Fibroblast of peridontal ligament (primary cell): ENCODE results near the gene GPR31.

ENCODE experiments used
- DNase-seq: peaks from one replicate; pipeline ENCODE4 v3.0.0-alpha.2; 2010; ENCODE audit errors: extremely low read depth

GPR31 gene

DNA sequence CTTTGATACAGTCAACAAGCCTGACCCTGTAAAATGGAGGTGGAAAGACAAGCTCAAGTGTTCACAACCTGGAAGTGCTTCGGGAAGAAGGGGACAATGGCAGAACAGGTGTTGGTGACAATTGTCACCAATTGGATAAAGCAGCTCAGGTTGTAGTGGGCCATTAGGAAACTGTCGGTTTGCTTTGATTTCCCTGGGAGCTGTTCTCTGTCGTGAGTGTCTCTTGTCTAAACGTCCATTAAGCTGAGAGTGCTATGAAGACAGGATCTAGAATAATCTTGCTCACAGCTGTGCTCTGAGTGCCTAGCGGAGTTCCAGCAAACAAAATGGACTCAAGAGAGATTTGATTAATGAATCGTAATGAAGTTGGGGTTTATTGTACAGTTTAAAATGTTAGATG lies 19.9 kb downstream of the GPR31 start:
- no peak for DNase-seq

DNA sequence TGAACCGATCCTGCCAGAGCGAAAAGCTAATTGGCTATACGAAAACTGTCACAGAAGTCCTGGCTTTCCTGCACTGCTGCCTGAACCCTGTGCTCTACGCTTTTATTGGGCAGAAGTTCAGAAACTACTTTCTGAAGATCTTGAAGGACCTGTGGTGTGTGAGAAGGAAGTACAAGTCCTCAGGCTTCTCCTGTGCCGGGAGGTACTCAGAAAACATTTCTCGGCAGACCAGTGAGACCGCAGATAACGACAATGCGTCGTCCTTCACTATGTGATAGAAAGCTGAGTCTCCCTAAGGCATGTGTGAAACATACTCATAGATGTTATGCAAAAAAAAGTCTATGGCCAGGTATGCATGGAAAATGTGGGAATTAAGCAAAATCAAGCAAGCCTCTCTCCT lies 20.7 kb downstream of the GPR31 start:
- DNase-seq = no peak

DNA sequence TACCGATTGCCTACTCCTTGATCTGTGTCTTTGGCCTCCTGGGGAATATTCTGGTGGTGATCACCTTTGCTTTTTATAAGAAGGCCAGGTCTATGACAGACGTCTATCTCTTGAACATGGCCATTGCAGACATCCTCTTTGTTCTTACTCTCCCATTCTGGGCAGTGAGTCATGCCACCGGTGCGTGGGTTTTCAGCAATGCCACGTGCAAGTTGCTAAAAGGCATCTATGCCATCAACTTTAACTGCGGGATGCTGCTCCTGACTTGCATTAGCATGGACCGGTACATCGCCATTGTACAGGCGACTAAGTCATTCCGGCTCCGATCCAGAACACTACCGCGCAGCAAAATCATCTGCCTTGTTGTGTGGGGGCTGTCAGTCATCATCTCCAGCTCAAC lies 21.4 kb downstream of the GPR31 start:
- no peak for DNase-seq

DNA sequence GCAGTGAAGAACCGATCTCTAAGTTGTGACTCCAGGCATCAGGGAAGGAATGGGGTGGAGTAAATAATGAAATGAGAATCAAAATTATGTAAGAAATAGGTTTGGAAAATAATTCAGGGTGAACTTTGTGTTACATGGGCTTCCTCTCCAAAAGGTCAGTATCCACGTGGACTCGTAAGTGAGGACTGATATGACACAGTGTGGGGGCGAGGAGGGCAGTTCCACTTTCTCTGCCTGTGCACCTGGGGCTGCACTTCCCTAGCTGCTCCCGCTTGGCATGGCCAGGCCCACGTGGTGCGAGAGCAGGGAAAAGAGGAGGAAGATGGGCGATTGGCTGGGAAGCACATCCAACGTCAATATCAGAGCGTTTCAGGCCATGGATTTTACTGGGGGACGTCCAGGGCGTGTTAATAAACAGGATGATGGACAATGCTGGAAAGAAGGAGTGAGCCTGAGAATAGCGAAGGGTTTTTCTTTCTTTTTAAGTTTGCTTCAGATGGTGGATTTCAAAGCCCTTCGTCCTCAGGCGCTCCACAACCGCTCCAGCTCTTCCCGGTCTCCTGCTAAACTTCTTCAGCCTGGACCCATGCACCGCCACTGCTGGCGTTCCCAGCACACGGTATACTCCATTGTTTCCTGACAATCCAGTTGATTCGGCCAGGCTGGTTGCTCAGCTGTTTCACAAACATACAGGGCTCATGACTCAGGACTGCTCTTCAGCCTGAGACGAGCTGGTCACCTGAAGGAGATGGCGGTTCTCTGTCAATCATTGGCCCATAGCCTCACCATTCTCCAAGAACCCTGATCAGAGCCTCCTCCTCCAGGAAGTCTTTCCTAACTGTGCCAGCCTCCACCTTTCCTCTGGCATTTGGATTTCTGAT lies 23.1 kb downstream of the GPR31 start:
- no peak for DNase-seq

DNA sequence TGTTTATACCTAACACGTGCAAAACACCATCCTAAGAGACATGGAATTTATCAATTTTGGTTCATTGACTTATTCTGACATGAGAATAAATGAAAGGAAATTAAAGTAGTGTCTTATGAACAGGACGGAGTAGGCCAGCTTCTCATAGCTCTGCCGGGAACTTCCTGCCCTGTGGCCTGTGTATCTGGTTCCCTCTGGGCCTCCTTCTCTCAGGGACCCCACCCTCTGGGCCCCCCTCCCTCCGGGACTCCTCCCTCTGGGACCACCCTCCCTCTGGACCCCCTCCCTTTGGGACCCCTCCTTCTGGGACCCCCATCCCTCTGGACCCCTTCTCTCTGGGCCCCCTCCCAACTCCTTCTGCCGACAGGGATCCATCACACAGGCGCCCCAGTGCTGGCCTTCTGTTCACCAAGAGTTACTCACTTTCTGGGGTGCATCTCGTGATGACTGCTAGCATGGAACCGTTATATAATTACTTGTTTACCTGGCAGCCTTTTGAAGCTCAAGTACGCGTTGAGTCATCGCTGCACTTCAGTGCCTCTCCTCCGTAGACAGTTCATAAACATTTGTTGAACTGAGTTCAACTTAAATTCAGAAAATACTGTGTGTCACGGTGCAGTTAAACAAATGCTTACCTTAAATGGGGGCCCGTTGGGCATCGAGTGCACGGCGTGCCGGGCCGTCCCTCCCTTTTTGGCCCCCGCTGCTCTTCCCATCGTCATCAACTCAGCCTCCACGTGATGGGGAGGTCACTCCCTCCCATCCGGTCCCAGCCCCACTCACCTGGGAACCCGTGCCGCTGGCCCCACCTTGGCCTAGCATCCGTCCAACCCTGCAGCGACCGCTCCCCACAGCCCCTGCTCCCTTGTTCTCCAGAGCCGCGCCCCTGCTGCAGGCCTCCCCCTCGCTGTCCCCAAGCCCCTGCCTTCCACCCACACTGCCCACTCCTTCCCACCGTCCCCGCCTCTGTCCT lies 26.8 kb downstream of the GPR31 start:
- DNase-seq = no peak

DNA sequence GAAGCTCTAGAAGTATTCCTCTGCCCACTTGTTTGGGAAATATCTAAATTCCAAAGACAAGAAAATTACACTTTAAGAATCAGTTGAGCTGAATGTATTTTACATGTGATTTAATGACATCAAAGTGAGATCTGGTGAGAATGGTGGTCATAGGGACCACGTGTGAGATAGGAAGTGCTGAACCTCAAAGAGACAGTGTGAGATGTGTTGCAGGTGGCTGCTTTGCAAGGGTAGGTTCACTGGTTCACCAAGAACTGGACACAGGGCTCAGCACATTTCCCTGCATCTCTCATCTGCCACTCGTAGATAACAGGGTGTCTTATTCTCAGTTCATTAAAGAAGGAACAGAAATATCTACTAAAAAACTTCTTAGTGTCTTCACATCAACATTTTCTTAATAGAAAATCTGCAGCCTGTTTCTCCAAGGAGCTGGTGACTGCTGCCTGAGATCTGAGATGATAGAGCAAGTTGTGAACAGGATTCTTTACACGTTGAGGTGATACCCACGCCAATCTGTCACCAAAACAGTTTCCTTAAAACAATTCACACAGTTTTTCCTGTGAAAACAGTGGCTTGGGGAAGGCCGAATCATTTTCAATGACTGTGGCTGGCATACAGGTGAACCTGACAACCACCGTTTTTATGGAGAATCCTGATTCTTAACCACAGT lies 27.6 kb downstream of the GPR31 start:
- DNase-seq = no peak

DNA sequence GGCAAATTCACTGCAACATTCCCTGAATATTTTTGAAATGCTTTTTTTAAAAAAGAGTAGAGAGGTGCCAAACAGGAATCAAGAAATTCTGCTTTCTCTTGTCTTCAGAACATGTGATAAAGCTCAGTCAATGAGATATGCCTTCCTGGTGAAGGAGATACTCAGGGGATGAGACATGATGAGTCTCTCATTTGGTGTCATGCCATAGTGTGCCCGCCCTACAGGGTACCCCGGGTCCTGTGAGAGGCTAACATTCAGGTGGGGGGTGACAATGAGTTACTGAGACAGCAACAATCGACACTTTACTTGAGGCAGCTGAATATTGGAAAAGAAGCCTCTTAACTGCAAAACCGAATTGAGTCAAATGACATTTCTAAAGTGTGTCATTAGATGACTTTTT lies 28.2 kb downstream of the GPR31 start:
- no peak for DNase-seq

DNA sequence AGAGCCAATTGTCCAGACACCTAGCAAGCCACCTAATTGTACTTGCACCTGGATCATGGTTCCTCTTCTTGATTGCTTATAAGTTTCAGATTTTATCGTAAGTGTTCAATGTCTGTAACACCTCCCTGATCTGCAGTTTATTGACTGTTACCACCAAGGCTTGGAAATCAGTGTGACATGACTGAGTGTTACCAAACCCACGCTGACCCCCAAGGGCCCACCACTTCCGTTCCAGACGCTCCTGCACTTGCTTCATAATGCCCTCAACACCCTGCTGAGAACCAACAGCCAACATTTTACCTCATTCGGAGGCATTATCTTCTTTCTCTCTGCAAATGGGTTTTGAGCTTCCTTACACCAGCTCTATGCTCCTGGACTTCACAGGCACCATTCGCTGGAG lies 28.6 kb downstream of the GPR31 start:
- no peak for DNase-seq

DNA sequence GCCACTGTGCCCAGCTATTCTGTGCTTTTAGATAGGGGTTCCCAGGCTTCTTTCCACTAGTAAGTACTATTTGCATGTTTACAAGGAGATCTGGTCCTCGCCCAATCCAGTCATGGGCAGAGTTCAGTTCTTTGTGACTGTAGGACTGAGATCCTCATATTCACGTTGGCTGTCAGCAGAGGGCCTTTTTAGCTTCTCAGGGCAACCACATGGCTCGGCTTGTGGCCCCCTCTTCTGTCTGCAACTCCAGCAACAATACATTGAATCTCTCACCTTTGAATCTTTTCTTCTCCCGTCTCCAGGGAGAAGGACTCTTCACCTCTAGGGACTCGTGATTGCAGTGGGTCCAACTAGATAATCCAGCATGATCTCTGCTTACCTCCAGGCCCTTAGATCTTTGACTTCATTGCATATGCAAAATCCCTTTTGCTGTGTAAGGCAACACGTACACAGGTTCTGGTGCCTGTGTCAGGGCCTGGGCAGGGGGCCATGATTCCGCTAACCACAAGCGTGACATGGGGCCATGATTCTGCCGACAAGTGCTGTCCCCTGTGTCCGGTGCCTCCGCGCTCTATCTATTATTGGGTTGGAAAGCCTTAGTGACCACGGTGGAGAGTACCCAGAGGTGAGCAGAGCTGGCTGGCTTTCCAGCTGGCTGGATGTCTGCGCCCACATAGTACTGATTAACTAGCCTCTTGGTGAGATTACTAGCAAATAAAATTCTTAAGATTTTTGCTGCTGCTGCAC lies 29.8 kb downstream of the GPR31 start:
- no peak for DNase-seq

DNA sequence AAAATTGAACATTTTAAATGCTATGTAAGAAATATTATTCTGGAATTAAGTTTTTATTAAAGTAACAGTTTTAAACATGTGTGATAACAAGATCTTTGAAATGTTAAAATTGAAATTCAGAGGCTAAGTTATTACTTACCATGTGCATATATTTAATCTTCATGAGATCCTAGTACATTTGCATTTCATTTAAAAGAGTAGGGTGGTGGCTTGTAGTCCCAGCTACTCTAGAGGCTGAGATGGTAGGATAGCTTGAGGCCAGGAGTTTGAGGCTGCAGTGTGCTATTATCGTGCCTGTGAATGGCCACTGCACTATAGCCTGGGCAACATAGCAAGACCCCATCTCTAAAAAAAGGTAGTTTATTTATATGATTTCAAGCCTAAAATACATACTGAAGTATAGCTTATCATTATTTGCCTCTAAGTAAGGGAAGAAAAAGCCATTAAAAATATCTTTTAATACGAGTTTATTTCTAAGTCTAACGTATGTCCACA lies 31.9 kb downstream of the GPR31 start:
- no peak for DNase-seq

DNA sequence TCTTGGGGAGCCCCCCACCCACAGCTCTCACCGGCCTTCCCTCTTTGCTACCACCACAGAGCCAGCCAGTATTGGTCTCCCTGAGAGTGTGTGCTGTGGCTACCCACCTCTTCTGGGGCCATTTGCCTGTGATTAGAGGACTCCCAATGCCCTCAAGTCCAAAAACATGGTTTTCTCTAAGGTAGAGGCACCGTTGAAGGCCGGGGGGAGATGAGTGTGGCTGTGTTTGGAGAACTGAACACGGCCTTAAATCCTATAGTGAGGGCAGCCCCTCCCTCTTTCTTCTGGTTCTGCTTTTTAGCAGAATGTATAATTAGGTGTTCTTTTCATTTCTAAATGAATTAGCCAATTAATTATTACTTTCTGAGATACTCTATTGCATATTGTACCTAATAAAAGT lies 32.4 kb downstream of the GPR31 start:
- DNase-seq = no peak

DNA sequence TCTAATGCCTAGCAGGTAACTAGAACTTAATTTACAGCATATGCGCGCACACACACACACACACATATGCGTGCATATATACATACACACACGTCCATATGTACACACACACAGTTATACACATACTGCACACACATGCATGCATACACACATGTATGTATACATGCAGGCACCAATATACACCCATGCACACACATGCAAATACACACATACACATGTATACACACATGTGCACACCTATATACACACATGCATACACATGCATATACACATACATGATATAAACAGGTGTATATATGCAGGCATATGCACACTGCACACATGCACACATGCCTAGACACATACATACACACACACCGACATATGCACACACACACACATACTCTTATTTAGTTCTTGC lies 33.0 kb downstream of the GPR31 start:
- DNase-seq = no peak

DNA sequence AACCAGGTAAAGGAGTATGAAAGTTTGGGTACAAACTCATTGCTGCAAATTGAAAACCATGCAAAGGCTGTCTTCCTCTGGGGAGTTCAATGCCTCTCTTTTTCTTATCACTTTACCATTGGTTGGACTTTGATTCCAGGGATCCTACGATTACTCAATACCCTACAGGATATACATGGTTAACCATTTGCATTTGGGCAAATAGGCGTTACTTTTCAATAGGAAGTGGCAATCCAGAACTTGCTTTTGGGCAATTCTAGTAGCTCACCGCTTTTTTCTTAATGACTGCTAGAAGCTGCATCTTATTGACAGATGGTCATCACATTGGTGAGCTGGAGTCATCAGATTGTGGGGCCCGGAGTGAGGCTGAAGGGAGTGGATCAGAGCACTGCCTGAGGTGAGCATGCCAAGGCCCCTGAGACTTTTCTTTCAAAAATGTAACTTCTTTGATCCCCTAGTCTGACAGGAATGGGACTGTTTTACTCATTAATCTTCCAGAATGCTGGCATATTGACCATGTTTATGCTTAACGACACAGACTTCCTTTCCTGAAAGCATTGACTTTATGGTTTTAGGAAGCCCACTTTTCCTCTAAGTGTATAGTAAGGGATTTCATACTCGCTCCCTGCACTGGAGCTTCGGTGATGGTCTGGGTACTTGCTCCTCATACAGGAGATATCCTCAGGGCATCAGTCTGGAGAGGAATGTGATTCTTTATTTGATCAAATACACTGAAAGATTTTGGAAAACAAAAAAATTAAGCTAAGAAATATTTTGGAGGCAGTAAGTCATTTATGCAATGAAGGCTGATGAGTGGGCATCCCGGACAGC lies 34.7 kb downstream of the GPR31 start, which contains the start of gene CCR6:
CCR6 (plus strand) TSS at position 270 of the 831 bp plus-strand sequence. CDS start 13,039 bp downstream, outside the sequence.
- no peak for DNase-seq

DNA sequence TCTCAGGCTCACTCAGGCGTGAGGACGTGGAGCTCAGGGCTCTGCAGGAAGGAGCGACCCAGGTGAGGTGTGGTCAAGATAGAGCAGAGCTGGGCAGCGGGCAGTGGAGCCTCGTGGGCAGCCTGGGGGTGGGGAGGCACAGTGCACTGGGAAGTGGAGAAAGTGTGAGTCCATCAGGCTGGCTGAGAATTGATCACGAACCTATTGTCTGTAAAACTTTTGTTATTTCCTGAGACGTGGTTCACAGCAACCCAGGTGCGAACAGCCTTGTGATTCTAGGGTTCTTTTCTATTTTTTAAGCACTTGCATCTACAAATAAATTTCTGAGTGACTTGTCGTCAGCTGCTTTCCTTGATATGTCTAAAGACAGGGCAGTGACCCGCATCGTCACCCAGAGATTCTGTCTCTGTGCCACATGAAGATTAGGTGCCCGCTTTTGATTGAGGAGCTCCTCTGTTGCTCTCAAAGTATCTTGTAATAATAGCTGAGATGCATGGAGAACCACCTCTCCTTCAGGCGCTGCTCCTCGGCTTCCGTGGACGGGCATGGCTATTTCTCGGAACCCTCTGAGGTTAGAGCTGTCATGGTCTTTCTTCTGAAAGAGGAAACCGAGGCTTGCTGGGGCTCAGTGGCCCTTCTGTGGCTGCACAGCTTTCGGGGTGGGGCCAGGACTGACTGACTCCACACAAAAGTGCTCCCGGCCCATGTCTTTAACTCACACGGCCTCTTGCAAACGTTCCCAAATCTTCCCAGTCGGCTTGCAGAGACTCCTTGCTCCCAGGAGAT lies 35.5 kb downstream of the GPR31 start:
- no peak for DNase-seq

DNA sequence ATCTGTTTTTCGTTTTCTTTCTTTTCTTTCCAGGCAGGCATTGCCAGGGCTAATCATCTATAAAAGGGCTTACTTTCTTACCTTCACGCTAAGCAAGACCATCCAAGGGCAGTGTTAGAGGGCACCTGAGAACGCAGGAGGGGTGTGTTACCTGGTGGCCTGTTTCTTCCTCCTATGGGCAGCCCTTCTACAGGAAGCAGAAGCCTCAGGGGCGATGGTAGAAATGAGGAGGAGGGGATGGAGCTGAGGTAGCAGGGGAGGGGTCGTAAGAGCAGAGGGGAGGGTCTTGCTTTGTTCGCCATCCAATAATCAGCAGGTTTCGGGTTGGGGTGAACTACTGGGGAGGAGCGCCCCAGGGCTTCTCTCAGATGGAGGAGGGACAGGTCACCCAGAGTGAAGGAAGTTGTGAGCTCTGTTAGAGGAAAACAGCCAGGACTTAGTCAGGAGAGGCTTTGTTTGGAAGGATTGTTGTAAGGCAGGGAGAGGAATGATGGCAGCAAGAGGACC lies 36.4 kb downstream of the GPR31 start:
- DNase-seq = no peak

DNA sequence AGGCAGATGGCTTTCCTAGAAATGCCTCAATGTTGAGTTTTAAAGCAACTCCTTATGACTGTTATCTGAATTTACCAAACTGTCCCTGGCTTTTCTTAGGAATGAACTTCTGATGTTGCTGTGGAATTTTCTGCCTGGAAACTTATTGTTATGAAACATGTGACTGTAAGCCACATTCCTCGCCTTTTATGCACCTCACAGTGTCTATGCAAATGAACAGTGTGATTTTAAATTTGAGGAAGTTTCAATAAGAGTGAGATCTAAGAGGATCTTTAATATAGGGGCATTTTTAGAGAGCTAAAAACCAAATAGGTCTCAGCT lies 37.2 kb downstream of the GPR31 start:
- no peak for DNase-seq

DNA sequence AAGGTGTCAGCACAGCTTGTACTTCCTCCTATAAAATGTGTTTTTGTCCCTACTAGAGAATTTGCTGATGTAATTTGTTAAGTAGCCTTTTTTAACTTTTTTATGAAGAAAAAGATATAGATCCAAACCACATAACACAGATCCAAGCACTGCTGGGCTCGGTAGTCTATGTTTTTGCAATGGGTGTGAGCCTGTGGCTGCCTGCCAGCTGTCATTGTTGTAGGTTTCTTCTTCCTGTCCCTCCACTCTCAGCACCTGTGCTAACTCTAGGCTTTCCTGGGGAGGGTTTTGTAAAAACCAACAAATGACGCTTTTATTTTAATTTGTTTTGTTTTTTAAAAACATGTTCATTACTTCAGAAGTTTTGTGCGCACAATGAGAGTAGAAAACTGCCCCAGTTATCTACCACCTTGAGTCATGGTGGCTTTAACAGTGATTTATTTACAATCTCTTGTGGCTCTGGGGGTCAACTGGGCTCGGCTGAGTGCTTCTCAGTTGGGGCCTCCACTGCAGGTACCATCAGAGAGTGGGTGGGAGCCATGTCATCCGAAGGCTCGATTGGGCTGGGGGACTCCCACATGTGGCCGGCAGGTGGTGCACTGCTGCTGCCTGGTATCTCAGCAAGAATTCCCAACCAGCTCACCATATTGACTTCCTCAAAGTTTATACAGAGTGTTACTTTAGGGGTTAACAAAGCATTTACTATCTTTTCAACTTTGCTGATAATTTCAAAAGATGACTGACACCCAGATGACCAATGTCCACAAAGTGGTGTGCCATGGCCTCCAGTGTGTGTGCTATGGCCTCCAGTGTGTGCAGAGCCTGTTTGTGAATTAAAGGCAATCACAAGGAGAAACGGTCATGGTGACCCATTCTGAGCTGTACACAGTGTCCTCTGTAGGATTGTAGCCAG lies 37.9 kb downstream of the GPR31 start:
- DNase-seq = no peak

DNA sequence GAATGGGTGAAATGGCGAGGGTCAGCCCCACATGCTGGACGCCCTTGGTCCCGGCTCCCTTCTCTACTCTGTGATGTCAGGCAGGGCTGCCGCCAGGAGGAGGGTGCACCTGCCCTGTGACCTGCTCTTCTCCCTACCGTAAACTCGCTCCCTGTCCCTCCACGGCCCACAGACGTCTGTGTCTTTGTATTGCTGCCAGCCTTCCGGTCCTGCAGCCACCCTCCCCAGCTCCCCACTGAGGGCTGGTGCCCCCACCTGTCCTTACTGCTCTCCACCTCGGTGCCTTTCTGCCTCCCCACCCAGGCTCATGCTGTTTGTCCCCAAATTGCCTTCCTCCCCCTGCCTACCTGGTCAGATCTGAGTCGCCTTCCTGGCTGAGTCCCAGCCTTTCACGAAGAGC lies 38.9 kb downstream of the GPR31 start:
- DNase-seq = no peak
